GM23338 (cell line): ENCODE results near the gene ATP9B.

Experiments
- CTCF ChIP-seq, 2 experiments: fragments of 200-600 bp in 1 of 2; sonication (generic) in 1 of 2; conservative IDR thresholded peaks; 2 replicates each; pipeline versions ENCODE4 v1.5.1 to v1.6.1; 2016 to 2017; ENCODE audit warnings: antibody characterized with exemption in 2 of 2, low read depth in 2 of 2, mild to moderate bottlenecking in 2 of 2, moderate library complexity in 1 of 2
- ZNF114 ChIP-seq: fragments of 250-450 bp; sonication (Bioruptor Pico); IDR thresholded peaks from 2 replicates; pipeline ENCODE4 v1.5.0; 2020; ENCODE audit warnings: mild to moderate bottlenecking, moderate library complexity

- TF ChIP-seq CTCF (conservative IDR thresholded peaks at IDR 0.05; ENCODE audit: low read depth in 2 of 2) = no peak
- TF ChIP-seq ZNF114 (CRISPR knock-in tag) = no peak
These were observed 52.7 kb downstream of the ATP9B start for GRCh38 chr18:79121746-79122474.
